HG02884 (cell line): ENCODE measurements around the gene RBM33.
"Not testable (repeated sequence)": the region's sequence is repeated elsewhere in the genome, so short reads cannot be mapped to it uniquely, and the experiment has no call there.

Source experiments
- ATAC-seq: cut with Tn5 transposase; IDR thresholded peaks from one replicate; pipeline ENCODE4 v1.9.1; 2021; ENCODE audit warnings: mild to moderate bottlenecking, moderate library complexity; ENCODE audit not compliant: unreplicated experiment

Gene RBM33

DNA sequence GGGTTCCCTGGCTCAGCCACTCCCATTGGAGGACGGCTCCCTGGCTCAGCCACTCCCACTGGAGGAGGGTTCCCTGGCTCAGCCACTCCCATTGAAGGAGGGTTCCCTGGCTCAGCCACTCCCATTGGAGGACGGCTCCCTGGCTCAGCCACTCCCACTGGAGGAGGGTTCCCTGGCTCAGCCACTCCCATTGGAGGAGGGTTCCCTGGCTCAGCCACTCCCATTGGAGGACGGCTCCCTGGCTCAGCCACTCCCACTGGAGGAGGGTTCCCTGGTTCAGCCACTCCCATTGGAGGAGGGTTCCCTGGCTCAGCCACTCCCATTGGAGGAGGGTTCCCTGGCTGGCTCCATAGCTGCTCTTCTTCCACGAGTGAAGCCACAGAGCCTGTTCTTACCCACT, 173.1 kb downstream of the RBM33 start:
- not testable (repeated sequence) for ATAC-seq

DNA sequence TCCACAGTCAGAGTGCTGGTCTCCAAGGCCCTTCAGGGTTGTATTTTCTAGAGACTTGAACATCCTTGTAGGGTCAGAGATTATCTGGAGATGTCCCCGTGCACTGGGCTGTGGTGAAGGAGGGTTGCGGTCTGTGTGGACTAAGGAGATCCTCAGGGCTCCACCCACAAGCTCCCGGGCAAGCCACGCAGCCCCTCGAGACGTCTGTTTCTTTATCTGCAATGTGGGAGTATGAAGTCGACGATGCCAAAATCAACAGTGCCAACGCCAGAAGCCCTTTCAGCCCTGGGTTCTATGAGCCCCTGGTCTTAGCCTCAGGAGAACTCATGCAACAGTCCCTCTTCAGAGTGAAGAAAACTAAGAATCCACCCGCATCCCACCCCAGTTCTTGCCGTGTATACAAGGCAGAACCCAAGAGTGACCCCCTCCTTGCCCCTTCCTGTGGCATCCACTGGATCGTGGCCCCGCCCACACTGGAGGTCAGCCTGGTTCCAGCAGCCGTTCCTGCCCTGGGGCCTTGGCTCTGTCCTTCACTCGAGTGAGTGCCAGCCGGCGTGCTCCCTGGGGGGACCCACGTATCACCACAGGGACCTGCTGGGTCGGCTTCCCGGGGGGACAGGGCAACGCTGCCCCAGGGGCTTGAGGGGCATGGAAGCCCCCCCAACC, 173.8 kb downstream of the RBM33 start:
- ATAC-seq: no peak

- no peak for ATAC-seq
Observed at GRCh38 chr7:155818820-155819168, 174.3 kb downstream of the RBM33 start.

GRCh38 chr7:155819186-155819585, 174.7 kb downstream of the RBM33 start:
- no peak for ATAC-seq

DNA sequence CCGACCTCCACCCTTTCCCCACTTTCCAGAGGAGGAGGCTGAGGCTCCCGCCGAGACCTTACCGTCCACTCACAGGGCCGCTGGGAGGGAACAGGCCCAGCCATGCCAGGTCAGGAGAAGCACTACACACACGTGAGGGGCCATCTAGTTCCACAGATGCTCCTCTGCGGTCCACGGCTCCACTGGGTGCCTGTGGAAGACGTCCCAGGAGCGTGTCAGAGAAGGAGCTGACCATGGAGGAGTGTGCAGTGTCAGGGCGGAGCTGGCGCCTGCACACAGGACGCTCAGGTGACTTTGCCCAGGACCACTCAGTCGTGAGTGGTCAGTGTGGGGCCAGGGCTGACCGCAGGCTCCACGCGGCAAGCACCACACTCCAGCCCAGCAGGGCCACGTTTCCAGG, 175.8 kb downstream of the RBM33 start:
- no peak for ATAC-seq

GRCh38 chr7:155820788-155821187, 176.3 kb downstream of the RBM33 start:
- no peak for ATAC-seq

- no peak for ATAC-seq
Observed at GRCh38 chr7:155821851-155822250, 177.4 kb downstream of the RBM33 start.

- ATAC-seq: no peak
Observed at GRCh38 chr7:155824227-155824886, 179.9 kb downstream of the RBM33 start.

GRCh38 chr7:155825336-155825735, 180.9 kb downstream of the RBM33 start:
- no peak for ATAC-seq

DNA sequence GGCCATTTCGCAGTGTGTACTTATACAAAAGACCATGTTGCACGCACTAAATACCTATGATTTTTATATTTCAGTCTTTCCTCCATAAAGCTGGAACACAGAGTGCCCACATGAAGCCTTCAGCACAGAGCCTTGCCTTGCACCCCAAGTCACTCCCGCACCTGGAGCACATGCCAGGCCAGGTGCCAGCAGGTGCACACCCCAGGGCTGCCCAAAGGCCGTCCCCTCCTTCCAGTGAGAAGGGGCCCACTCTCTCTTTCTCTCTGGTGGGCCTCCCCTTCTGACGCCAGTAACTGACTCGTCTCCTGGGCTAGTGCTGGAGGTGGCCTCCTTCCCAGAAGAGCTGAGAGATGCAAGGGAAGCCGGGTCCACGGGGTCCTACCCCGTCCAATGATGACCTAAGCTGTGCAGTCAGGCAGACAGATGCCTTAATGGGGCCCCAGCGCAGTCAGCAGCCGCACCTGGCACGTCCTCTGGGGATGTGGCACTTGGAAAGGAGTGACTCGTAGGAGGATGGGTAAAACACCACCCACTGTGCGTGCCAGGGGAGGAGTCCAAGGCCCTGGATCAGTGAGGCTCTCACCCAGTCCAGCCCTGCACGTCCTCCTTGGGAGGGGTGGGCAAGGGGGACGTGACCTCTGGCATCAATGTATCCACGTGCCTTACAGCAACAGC, 185.5 kb downstream of the RBM33 start:
- ATAC-seq: no peak
